ENCODE measurements around the gene BDH1. TPM values are rescaled to one million over a fixed set of nuclear protein-coding genes. Genes with fewer than 3 reads are reported as not detected.

Gene BDH1
- polyA plus RNA-seq, 1 donor from 2014 or later, result 12.9 TPM

DNA sequence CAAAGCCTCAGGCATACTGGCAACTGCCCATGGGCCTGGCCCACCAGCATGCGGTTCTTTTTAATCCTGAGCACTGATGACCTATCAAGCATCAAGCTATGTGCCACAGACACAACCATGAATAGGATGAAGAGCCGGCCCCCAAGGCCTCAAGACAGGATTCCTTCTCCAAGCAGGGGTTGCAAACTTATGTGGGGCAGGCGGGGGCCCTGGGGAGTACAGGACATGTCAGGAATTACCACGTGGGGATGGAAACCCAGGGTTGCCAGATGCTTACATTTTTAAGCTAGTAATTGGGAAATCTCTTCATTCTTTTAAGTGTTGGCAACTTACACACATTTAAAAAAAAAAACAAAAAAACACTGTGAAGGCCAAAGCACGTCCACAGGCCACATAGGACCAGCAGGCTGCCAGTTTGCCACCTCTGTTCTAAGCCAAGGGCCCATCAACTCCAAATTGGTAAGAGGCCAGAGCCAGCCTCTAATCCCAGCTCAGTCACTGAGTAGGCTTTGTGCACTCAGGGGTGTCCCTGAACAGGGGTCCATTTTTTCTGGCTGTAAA, 32.8 kb downstream of the BDH1 start:
- no peak overlapping the region for H3K27ac ChIP-seq (ENCODE audit: low read length)

DNA sequence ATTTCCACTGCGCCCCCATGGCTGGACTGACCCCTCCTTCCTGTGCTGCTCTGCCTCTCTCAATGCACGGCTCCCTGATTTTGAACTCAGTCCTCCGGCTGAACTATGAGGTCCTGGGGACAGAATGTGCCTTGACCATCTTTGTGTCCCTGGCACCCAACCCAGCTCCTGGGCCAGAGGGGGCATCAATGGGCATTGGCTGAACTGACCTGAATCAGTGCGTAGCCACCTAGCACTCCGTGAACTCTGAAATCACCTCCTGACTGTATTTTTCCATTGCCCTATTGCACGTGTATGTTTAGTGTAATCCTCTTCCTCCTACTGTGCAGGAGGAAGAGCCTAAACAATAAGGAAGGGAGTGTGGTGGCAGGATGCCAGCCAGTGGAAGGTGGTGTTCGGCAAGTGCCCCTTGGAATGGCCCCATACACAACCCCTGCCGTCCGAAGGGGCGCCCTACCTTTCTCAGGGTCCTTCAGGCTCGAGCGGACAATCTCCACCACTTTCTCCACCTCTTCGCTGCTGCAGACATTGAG, 33.5 kb downstream of the BDH1 start:
- TF ChIP-seq TAF1 (IDR thresholded peaks at IDR 0.05; ENCODE audit: low read depth) (no peak), EP300 (conservative IDR thresholded peaks at IDR 0.05; ENCODE audit: poor library complexity, severe bottlenecking) (no peak), CTCF (IDR thresholded peaks at IDR 0.05; ENCODE audit: poor library complexity, severe bottlenecking) (no peak), SMC3 (conservative IDR thresholded peaks at IDR 0.05; ENCODE audit: poor library complexity) (no peak), EZH2 (IDR thresholded peaks at IDR 0.05; ENCODE audit: borderline replicate concordance, insufficient read depth, low read length, poor library complexity, severe bottlenecking) (no peak), MXI1 (conservative IDR thresholded peaks at IDR 0.05; ENCODE audit: poor library complexity, severe bottlenecking) (no peak), RAD21 (conservative IDR thresholded peaks at IDR 0.05) (no peak), POLR2AphosphoS5 (IDR thresholded peaks at IDR 0.05) (no peak)
- TF ChIP-seq, protein P1, sequence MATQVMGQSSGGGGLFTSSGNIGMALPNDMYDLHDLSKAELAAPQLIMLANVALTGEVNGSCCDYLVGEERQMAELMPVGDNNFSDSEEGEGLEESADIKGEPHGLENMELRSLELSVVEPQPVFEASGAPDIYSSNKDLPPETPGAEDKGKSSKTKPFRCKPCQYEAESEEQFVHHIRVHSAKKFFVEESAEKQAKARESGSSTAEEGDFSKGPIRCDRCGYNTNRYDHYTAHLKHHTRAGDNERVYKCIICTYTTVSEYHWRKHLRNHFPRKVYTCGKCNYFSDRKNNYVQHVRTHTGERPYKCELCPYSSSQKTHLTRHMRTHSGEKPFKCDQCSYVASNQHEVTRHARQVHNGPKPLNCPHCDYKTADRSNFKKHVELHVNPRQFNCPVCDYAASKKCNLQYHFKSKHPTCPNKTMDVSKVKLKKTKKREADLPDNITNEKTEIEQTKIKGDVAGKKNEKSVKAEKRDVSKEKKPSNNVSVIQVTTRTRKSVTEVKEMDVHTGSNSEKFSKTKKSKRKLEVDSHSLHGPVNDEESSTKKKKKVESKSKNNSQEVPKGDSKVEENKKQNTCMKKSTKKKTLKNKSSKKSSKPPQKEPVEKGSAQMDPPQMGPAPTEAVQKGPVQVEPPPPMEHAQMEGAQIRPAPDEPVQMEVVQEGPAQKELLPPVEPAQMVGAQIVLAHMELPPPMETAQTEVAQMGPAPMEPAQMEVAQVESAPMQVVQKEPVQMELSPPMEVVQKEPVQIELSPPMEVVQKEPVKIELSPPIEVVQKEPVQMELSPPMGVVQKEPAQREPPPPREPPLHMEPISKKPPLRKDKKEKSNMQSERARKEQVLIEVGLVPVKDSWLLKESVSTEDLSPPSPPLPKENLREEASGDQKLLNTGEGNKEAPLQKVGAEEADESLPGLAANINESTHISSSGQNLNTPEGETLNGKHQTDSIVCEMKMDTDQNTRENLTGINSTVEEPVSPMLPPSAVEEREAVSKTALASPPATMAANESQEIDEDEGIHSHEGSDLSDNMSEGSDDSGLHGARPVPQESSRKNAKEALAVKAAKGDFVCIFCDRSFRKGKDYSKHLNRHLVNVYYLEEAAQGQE (IDR thresholded peaks at IDR 0.05; ENCODE audit: borderline replicate concordance), result no peak
- Histone ChIP-seq H2AFZ (ENCODE audit: low read depth, low read length) (no peak overlapping the region), H4K20me1 (ENCODE audit: insufficient read depth) (no peaks in the 10 kb centered on the region), H3K79me2 (replicated peaks; ENCODE audit: insufficient read depth, low read length) (no peaks in the 10 kb centered on the region), H3K27ac (ENCODE audit: low read length) (no peak overlapping the region), H3K9ac (ENCODE audit: low read length) (no peak overlapping the region), H3F3A (ENCODE audit: insufficient read depth, low read length, poor library complexity, severe bottlenecking) (no peaks in the 10 kb centered on the region), H3K36me3 (ENCODE audit: insufficient read depth, low read length) (no peaks in the 10 kb centered on the region), H3K4me3 (ENCODE audit: low read length) (no peak overlapping the region), H3K9me3 (ENCODE audit: low read length) (no peaks in the 10 kb centered on the region), H3K27me3 (ENCODE audit: insufficient read depth, low read depth, low read length) (no peaks in the 10 kb centered on the region), H3K9me2 (ENCODE audit: insufficient read depth, low read length) (no peaks in the 10 kb centered on the region), H3K4me2 (ENCODE audit: low read length) (no peak overlapping the region)

More for the DNA sequence above, 32.8 kb downstream of the BDH1 start:
- Histone ChIP-seq H4K20me1 (ENCODE audit: insufficient read depth) (no peaks in the 10 kb centered on the region), H3K9ac (ENCODE audit: low read length) (no peak overlapping the region), H3K4me3 (ENCODE audit: low read length) (no peak overlapping the region), H3K9me3 (ENCODE audit: low read length) (no peaks in the 10 kb centered on the region), H3K79me2 (replicated peaks; ENCODE audit: insufficient read depth, low read length) (no peaks in the 10 kb centered on the region), H3F3A (ENCODE audit: insufficient read depth, low read length, poor library complexity, severe bottlenecking) (no peaks in the 10 kb centered on the region), H3K9me2 (ENCODE audit: insufficient read depth, low read length) (no peaks in the 10 kb centered on the region), H2AFZ (ENCODE audit: low read depth, low read length) (no peak overlapping the region), H3K36me3 (ENCODE audit: insufficient read depth, low read length) (no peaks in the 10 kb centered on the region), H3K4me2 (ENCODE audit: low read length) (no peak overlapping the region), H3K27me3 (ENCODE audit: insufficient read depth, low read depth, low read length) (no peaks in the 10 kb centered on the region)
- TF ChIP-seq MXI1 (conservative IDR thresholded peaks at IDR 0.05; ENCODE audit: poor library complexity, severe bottlenecking) (no peak), RAD21 (conservative IDR thresholded peaks at IDR 0.05) (no peak)
